HL-60 (cell line): ENCODE measurements around the gene ZNF397.

Experiments used
- CTCF ChIP-seq: IDR thresholded peaks from one replicate; pipeline ENCODE4 v1.5.1; 2011; ENCODE audit warnings: low read length, control low read depth, inconsistent platforms; ENCODE audit not compliant: insufficient read depth
- POLR2AphosphoS5 ChIP-seq: IDR thresholded peaks from 2 replicates; pipeline ENCODE4 v1.6.1; 2012; ENCODE audit warnings: low read depth
- REST ChIP-seq: IDR thresholded peaks from 2 replicates; pipeline ENCODE4 v1.6.1; 2012; ENCODE audit warnings: low read depth; ENCODE audit not compliant: insufficient replicate concordance
- SPI1 ChIP-seq: IDR thresholded peaks from 2 replicates; pipeline ENCODE4 v1.6.1; 2012; ENCODE audit warnings: low read depth, mild to moderate bottlenecking, borderline replicate concordance

GRCh38 chr18:35252466-35252865 lies 11.6 kb downstream of the ZNF397 start:
- TF ChIP-seq CTCF (no peak), REST (no peak), POLR2AphosphoS5 (no peak), SPI1 (no peak)
